OCI-LY7 (cell line): ENCODE data around the gene MAP1B.

ENCODE experiments used
- EZH2phosphoT487 ChIP-seq: fragments of 200-600 bp; sonication (generic); IDR thresholded peaks from 2 replicates; pipeline ENCODE4 v1.6.1; 2018; ENCODE audit warnings: low read depth, borderline replicate concordance, mild to moderate bottlenecking, mixed run types, antibody characterized with exemption, low read length, moderate library complexity, mixed read lengths
- TF ChIP-seq, protein P1 (sequence below): fragments of 200-600 bp; sonication (generic); conservative IDR thresholded peaks from 2 replicates; pipeline ENCODE4 v1.5.1; 2014; ENCODE audit warnings: mild to moderate bottlenecking, antibody characterized with exemption, low read length, moderate library complexity, mixed read lengths

DNA sequence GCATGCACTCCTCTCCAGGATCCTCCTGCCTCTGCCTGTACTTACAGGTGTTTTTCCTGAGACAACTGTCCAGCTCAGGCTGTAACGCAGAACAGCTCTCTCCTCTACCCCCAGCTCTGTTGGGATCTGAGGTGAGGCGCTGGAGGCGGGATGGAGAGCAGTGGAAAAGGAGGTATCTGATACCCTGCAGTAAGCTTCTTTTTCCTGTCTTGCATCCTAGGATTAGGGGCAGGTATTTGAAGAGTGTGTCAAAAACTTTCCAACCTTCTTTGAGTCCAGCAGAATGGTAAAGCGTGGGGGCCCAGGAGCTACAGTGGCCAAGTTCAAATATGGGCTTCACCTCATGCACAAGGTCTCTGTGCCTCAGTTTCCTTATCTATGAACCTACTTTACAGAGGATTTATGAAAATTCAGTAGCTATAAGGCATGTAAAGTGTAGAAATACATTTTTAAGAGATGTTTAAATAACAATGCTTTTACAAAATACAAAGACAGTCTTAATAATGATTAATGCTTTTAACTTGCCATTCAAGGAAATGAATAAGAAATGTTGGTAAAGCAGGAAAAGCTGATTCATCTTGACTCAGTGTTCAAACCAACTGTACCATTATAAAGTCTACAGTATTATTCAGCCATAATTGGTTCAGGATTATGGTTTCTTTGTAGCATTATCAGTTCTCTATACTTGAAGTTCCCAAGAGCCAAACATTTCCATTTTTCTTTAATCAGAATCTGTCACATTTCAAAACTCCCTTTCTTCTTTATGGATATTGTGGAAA, 26.1 kb downstream of the MAP1B start:
- TF ChIP-seq, protein P1, sequence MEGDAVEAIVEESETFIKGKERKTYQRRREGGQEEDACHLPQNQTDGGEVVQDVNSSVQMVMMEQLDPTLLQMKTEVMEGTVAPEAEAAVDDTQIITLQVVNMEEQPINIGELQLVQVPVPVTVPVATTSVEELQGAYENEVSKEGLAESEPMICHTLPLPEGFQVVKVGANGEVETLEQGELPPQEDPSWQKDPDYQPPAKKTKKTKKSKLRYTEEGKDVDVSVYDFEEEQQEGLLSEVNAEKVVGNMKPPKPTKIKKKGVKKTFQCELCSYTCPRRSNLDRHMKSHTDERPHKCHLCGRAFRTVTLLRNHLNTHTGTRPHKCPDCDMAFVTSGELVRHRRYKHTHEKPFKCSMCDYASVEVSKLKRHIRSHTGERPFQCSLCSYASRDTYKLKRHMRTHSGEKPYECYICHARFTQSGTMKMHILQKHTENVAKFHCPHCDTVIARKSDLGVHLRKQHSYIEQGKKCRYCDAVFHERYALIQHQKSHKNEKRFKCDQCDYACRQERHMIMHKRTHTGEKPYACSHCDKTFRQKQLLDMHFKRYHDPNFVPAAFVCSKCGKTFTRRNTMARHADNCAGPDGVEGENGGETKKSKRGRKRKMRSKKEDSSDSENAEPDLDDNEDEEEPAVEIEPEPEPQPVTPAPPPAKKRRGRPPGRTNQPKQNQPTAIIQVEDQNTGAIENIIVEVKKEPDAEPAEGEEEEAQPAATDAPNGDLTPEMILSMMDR = no peak
- TF ChIP-seq EZH2phosphoT487 = no peak
